H9 (cell line): Measurements from ENCODE around the gene ANKRD30A. TPM values are rescaled to one million over a fixed set of nuclear protein-coding genes. Genes with fewer than 3 reads are reported as not detected.

Experiments
- DNase-seq: peaks from one replicate; pipeline ENCODE4 v3.0.0-alpha.2; 2017
- H2AFZ ChIP-seq: one replicate; pipeline ENCODE4 v1.6.1; 2013; ENCODE audit warnings: mild to moderate bottlenecking, low read length, control low read depth, moderate library complexity
- H2AK5ac ChIP-seq: 2 replicates; pipeline ENCODE4 v1.6.1; 2013; ENCODE audit warnings: low read length, control low read depth, mixed read lengths; ENCODE audit not compliant: insufficient read length
- H2BK120ac ChIP-seq: one replicate; pipeline ENCODE4 v1.6.1; 2013; ENCODE audit warnings: low read depth, mild to moderate bottlenecking, low read length, control low read depth, inconsistent platforms; ENCODE audit not compliant: poor library complexity, severe bottlenecking
- H2BK12ac ChIP-seq: 2 replicates; pipeline ENCODE4 v1.6.1; 2013; ENCODE audit warnings: low read length, control low read depth, mixed read lengths, low read depth; ENCODE audit not compliant: insufficient read length
- H2BK15ac ChIP-seq: 2 replicates; pipeline ENCODE4 v1.6.1; 2013; ENCODE audit warnings: low read depth, low read length, control low read depth
- H2BK20ac ChIP-seq: one replicate; pipeline ENCODE4 v1.6.1; 2013; ENCODE audit warnings: low read depth, mild to moderate bottlenecking, low read length, control low read depth, inconsistent platforms; ENCODE audit not compliant: poor library complexity, severe bottlenecking
- H2BK5ac ChIP-seq: 2 replicates; pipeline ENCODE4 v1.6.1; 2013; ENCODE audit warnings: low read length, control low read depth, mixed read lengths; ENCODE audit not compliant: insufficient read length
- H3K14ac ChIP-seq: 2 replicates; pipeline ENCODE4 v1.6.1; 2013; ENCODE audit warnings: low read length, control low read depth; ENCODE audit not compliant: insufficient read depth
- H3K18ac ChIP-seq: 2 replicates; pipeline ENCODE4 v1.6.1; 2013; ENCODE audit warnings: low read depth, mild to moderate bottlenecking, mixed read lengths, low read length, control low read depth; ENCODE audit not compliant: insufficient read length
- H3K23ac ChIP-seq: 2 replicates; pipeline ENCODE4 v1.6.1; 2013; ENCODE audit warnings: low read length, control low read depth, mixed read lengths, low read depth; ENCODE audit not compliant: insufficient read length
- H3K23me2 ChIP-seq: 2 replicates; pipeline ENCODE4 v1.6.1; 2013; ENCODE audit warnings: low read depth, mild to moderate bottlenecking, mixed read lengths, low read length, control low read depth; ENCODE audit not compliant: insufficient read length, poor library complexity, severe bottlenecking
- H3K27ac ChIP-seq: 2 replicates; pipeline ENCODE4 v1.5.1; 2013; ENCODE audit warnings: low read length, control low read depth, mixed read lengths, low read depth; ENCODE audit not compliant: insufficient read length
- H3K27me3 ChIP-seq: 2 replicates; pipeline ENCODE4 v1.6.1; 2013; ENCODE audit warnings: low read length, control low read depth, inconsistent platforms; ENCODE audit not compliant: insufficient read depth
- H3K4ac ChIP-seq: 2 replicates; pipeline ENCODE4 v1.6.1; 2013; ENCODE audit warnings: low read depth, mild to moderate bottlenecking, control low read depth, inconsistent platforms, low read length, moderate library complexity
- H3K4me1 ChIP-seq: 2 replicates; pipeline ENCODE4 v1.6.1; 2013; ENCODE audit warnings: low read length, control low read depth, inconsistent platforms; ENCODE audit not compliant: insufficient read depth
- H3K4me2 ChIP-seq: 2 replicates; pipeline ENCODE4 v1.6.1; 2013; ENCODE audit warnings: low read length, control low read depth, mixed read lengths; ENCODE audit not compliant: insufficient read length, insufficient read depth
- H3K56ac ChIP-seq: 2 replicates; pipeline ENCODE4 v1.6.1; 2013; ENCODE audit warnings: low read depth, mild to moderate bottlenecking, mixed read lengths, low read length, control low read depth; ENCODE audit not compliant: insufficient read length
- H3K79me1 ChIP-seq: 2 replicates; pipeline ENCODE4 v1.6.1; 2013; ENCODE audit warnings: low read depth, mild to moderate bottlenecking, moderate library complexity, low read length, control low read depth, inconsistent platforms; ENCODE audit not compliant: insufficient read depth, poor library complexity, severe bottlenecking
- H3K79me2 ChIP-seq: 2 replicates; pipeline ENCODE4 v1.6.1; 2013; ENCODE audit warnings: low read length, control low read depth, inconsistent platforms; ENCODE audit not compliant: insufficient read depth
- H3K9ac ChIP-seq: 2 replicates; pipeline ENCODE4 v1.6.1; 2013; ENCODE audit warnings: low read length, control low read depth, mixed read lengths; ENCODE audit not compliant: insufficient read length; ENCODE audit errors: extremely low read depth
- H3K9me3 ChIP-seq: one replicate; pipeline ENCODE4 v1.6.1; 2013; ENCODE audit warnings: low read depth, low read length, inconsistent platforms; ENCODE audit not compliant: control insufficient read depth
- H3T11ph ChIP-seq: one replicate; pipeline ENCODE4 v1.6.1; 2013; ENCODE audit warnings: mild to moderate bottlenecking, low read length, control low read depth, inconsistent platforms
- H4K20me1 ChIP-seq: one replicate; pipeline ENCODE4 v1.6.1; 2013; ENCODE audit not compliant: control insufficient read depth, insufficient read length, insufficient read depth
- H4K5ac ChIP-seq: 2 replicates; pipeline ENCODE4 v1.6.1; 2013; ENCODE audit warnings: low read depth, mild to moderate bottlenecking, mixed read lengths, low read length, control low read depth; ENCODE audit not compliant: insufficient read length
- H4K8ac ChIP-seq: replicated peaks from 2 replicates; pipeline ENCODE4 v1.6.1; 2013; ENCODE audit warnings: low read length, control low read depth, mixed read lengths, low read depth; ENCODE audit not compliant: insufficient read length
- H4K91ac ChIP-seq: 2 replicates; pipeline ENCODE4 v1.6.1; 2013; ENCODE audit warnings: low read depth, mild to moderate bottlenecking, moderate library complexity, mixed read lengths, low read length, control low read depth; ENCODE audit not compliant: insufficient read length
- H3K27ac Mint-ChIP-seq, 3 experiments: 2 replicates in 2 of 3; 3 replicates in 1 of 3; pipeline ENCODE4 v1.8.0; 2020 to 2021; ENCODE audit warnings: mixed read lengths in 3 of 3, mild to moderate bottlenecking in 1 of 3, moderate library complexity in 1 of 3
- H3K27me3 Mint-ChIP-seq: 2 replicates; pipeline ENCODE4 v1.8.0; 2021; ENCODE audit warnings: low read depth, mild to moderate bottlenecking, moderate library complexity, mixed read lengths
- H3K36me3 Mint-ChIP-seq, 3 experiments: 2 replicates in 2 of 3; 3 replicates in 1 of 3; pipeline ENCODE4 v1.8.0; 2020 to 2021; ENCODE audit warnings: low read depth in 3 of 3, mixed read lengths in 3 of 3; ENCODE audit not compliant: insufficient read depth in 1 of 3
- H3K4me1 Mint-ChIP-seq, 2 experiments: 2 replicates each; pipeline ENCODE4 v1.8.0; 2020; ENCODE audit warnings: mixed read lengths in 2 of 2
- H3K4me3 Mint-ChIP-seq, 2 experiments: 2 replicates in 1 of 2; 3 replicates in 1 of 2; pipeline ENCODE4 v1.8.0; 2020 to 2021; ENCODE audit warnings: mild to moderate bottlenecking in 2 of 2, mixed read lengths in 2 of 2, moderate library complexity in 1 of 2
- H3K9me3 Mint-ChIP-seq, 2 experiments: 2 replicates in 1 of 2; 3 replicates in 1 of 2; pipeline ENCODE4 v1.8.0; 2020; ENCODE audit warnings: mild to moderate bottlenecking in 2 of 2, mixed read lengths in 2 of 2, moderate library complexity in 1 of 2
- WGBS: extraction: QIAGEN DNeasy Blood & Tissue Kit; methylation state at CpG from one replicate; pipeline ENCODE4 v1.1.7; 2013; ENCODE audit warnings: missing lambda C conversion rate, low lambda C conversion rate, mixed read lengths; ENCODE audit not compliant: insufficient read length; ENCODE audit errors: extremely low coverage; 5-methylcytosine and 5-hydroxymethylcytosine counted together
- total RNA-seq: library from RNA; stranded (reverse); gene quantifications from 2 replicates; pipeline ENCODE4 v1.2.1, GENCODE V29; 2021
- TF ChIP-seq, protein P1 (sequence below): fragments of 200-600 bp; sonication (generic); conservative IDR thresholded peaks from 3 replicates; pipeline ENCODE4 v1.8.0; 2021; ENCODE audit warnings: antibody characterized with exemption, mild to moderate bottlenecking

The ANKRD30A gene
- total RNA-seq, 1 experiment from 2014 or later, result not detected

DNA sequence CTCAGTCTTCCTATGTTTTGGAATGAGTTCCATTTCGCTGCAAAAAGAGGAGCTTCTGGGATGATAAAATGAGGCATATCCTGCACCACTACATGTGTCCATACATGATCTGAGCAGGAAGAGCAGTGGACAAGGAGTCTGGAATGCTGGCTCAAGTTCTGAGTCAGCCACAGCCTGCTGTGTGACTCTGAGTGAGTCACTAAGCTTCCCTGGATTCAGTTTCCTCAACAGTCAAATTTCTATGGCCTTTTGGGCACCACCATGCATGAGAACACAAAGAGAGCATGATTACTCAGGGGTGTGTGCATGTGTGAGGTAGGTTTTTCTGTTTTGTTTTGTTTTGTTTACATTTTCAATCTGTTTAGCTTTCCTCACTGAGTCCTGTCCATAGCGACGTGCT lies 254.6 kb downstream of the ANKRD30A start:
- WGBS, result no CpG with 5 or more reads among the region's 3 CpGs
- H3K9me3 ChIP-seq, result peaks cover 67% of the 10 kb centered on the region

More for the DNA sequence above, 254.6 kb downstream of the ANKRD30A start:
- Histone ChIP-seq H3K4ac (no peak overlapping the region), H2BK120ac (no peak overlapping the region), H2AK5ac (no peak overlapping the region), H2AFZ (no peak overlapping the region), H3K4me1 (no peaks in the 10 kb centered on the region), H3K27me3 (no peaks in the 10 kb centered on the region), H4K5ac (no peak overlapping the region), H3K79me2 (no peaks in the 10 kb centered on the region), H3K9ac (no peak overlapping the region), H3K79me1 (no peaks in the 10 kb centered on the region), H3T11ph (no peak overlapping the region), H4K20me1 (no peaks in the 10 kb centered on the region), H3K27ac (no peak overlapping the region), H2BK20ac (no peak overlapping the region), H3K4me2 (no peak overlapping the region), H3K14ac (no peak overlapping the region), H3K23ac (no peak overlapping the region), H3K23me2 (no peaks in the 10 kb centered on the region), H3K56ac (no peak overlapping the region), H3K18ac (no peak overlapping the region), H2BK12ac (no peak overlapping the region), H4K91ac (no peak overlapping the region), H2BK15ac (no peak overlapping the region), H2BK5ac (no peak overlapping the region), H4K8ac (no peak overlapping the region)
- no peak for DNase-seq
- Mint-ChIP-seq H3K36me3 (peaks cover 11 to 27% (median 19%) of the 10 kb centered on the region in 3 experiments), H3K27me3 (peaks cover 3% of the 10 kb centered on the region; the same call in 1 of the 2 replicates), H3K4me1 (no peaks in the 10 kb centered on the region), H3K4me3 (no peak overlapping the region), H3K27ac (no peak overlapping the region), H3K9me3 (peaks cover 93 to 97% of the 10 kb centered on the region in 2 experiments)
- TF ChIP-seq, protein P1, sequence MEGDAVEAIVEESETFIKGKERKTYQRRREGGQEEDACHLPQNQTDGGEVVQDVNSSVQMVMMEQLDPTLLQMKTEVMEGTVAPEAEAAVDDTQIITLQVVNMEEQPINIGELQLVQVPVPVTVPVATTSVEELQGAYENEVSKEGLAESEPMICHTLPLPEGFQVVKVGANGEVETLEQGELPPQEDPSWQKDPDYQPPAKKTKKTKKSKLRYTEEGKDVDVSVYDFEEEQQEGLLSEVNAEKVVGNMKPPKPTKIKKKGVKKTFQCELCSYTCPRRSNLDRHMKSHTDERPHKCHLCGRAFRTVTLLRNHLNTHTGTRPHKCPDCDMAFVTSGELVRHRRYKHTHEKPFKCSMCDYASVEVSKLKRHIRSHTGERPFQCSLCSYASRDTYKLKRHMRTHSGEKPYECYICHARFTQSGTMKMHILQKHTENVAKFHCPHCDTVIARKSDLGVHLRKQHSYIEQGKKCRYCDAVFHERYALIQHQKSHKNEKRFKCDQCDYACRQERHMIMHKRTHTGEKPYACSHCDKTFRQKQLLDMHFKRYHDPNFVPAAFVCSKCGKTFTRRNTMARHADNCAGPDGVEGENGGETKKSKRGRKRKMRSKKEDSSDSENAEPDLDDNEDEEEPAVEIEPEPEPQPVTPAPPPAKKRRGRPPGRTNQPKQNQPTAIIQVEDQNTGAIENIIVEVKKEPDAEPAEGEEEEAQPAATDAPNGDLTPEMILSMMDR, result no peak
